ENCODE measurements around the gene MAP3K19.
"Not testable (repeated sequence)": the region's sequence is repeated elsewhere in the genome, so short reads cannot be mapped to it uniquely, and the experiment has no call there.

The MAP3K19 gene

DNA sequence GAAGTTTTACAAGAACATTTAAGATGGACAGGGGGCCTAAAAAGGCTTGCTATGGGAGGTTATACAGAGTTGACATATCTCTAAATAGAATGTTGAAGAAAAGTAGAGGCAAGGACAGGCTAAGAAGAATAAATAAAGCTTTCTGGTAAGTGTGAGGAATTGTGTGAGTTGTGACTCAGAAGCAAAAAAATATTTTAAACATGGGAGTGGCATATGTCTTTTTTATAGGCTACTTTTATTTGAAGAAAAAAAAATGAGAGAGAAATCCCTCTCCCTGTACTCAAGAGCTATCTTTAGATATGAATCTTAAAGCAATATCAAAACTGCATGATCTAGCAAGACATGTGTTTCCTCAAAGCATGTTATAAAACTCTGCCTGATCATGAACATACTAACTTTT, 45.9 kb upstream of the MAP3K19 start:
- in situ Hi-C loops (cut with MboI; ENCODE audit: low sequenced_read_pairs, unreplicated experiment): no loop called here
- no peak for DNase-seq (ENCODE audit: low spot score)
- no peak for TF ChIP-seq CTCF (IDR thresholded peaks at IDR 0.05; ENCODE audit: borderline replicate concordance, control extremely low read depth, extremely low read depth, insufficient read depth, missing control alignments)

GRCh38 chr2:135091681-135092080, 44.4 kb upstream of the MAP3K19 start:
- DNase-seq (ENCODE audit: low spot score): no peak
- in situ Hi-C loops (cut with MboI; ENCODE audit: low sequenced_read_pairs, unreplicated experiment): no loop called here
- TF ChIP-seq CTCF (IDR thresholded peaks at IDR 0.05; ENCODE audit: borderline replicate concordance, control extremely low read depth, extremely low read depth, insufficient read depth, missing control alignments): no peak

- in situ Hi-C loops (cut with MboI; ENCODE audit: low sequenced_read_pairs, unreplicated experiment); DNase-seq (ENCODE audit: low spot score): not testable (repeated sequence)
Measured at GRCh38 chr2:135089597-135089996, 42.4 kb upstream of the MAP3K19 start.

DNA sequence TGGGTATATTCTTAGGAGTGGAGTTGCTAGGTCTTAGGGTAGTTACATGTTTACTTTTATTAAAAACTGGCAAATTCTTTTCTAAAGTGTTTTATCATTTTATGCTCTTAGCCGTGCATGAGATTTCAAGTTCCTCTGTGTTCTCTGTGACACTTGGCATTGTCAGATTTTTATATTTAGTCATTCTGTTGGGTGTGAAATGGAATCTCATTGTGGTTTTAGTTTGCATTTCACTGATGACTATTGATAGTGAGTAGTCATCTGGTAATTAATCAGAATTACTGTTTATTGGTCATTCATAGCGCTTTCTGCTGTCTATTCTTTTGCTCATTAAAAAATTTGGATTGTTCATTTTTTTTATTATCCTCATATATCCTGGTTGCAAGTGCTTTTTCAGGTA, 39.0 kb upstream of the MAP3K19 start:
- DNase-seq (ENCODE audit: low spot score): no peak
- TF ChIP-seq CTCF (IDR thresholded peaks at IDR 0.05; ENCODE audit: borderline replicate concordance, control extremely low read depth, extremely low read depth, insufficient read depth, missing control alignments): no peak
- in situ Hi-C loops (cut with MboI; ENCODE audit: low sequenced_read_pairs, unreplicated experiment): no loop called here

DNA sequence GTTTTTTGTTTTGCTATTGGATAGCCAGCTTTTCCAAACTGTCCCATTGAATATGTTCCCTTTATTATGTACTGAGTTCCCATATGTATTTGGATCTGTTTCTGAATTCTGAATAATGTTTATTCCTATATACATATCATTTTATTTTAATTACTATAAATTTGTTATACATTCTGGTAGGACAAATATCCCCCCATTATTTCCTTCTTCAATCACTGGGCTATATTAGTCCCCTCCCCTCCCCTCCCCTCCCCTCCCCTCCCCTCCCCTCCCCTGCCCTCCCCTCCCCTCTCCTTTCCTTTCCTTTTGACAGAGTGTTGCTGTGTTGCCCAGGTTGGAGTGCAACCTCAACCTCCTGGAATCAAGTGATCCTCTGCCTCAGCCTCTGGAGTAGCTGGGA, 31.2 kb upstream of the MAP3K19 start:
- TF ChIP-seq CTCF (IDR thresholded peaks at IDR 0.05; ENCODE audit: borderline replicate concordance, control extremely low read depth, extremely low read depth, insufficient read depth, missing control alignments): no peak
- no peak for DNase-seq (ENCODE audit: low spot score)
- in situ Hi-C loops (cut with MboI; ENCODE audit: low sequenced_read_pairs, unreplicated experiment): no loop called here

DNA sequence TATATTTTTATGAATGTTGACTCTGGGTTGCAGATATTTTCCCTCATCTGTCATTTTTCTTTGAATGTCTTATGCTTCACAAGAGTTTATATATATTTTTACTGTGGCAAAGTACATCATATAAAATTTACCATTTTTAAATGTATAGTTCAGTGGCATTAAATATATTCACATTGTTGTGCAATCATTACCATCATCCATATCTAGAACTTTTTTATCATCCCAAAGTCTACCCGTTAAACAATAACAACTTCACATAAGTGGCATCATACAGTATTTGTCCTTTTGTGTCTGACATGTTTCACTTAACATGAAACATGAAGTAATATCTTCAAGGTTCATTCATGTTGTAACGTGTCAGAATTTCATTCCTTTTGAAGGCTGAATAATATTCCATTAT, 29.3 kb upstream of the MAP3K19 start:
- no peak for TF ChIP-seq CTCF (IDR thresholded peaks at IDR 0.05; ENCODE audit: borderline replicate concordance, control extremely low read depth, extremely low read depth, insufficient read depth, missing control alignments)
- in situ Hi-C loops (cut with MboI; ENCODE audit: low sequenced_read_pairs, unreplicated experiment): no loop called here
- no peak for DNase-seq (ENCODE audit: low spot score)

DNA sequence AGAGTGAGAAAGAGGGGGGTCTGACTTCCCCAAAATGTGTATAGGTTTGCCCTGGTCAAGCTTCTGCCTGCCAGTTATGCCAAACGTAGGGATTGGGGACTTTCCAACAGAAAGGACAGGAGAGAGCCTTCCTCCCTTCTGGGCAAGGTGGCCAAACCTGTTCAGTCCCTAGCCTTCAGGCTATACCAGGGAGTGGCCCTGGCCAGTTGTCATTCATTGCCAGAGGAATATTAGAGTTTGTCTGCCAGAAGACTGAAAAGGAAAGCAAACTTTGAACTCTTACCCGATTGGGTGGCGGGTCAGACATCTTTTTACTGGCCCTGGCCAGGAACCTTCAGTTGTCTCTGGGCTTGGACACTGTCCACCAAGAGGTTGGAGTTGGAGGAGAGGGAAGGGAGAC, 27.0 kb upstream of the MAP3K19 start:
- DNase-seq (ENCODE audit: low spot score): no peak
- no peak for TF ChIP-seq CTCF (IDR thresholded peaks at IDR 0.05; ENCODE audit: borderline replicate concordance, control extremely low read depth, extremely low read depth, insufficient read depth, missing control alignments)
- in situ Hi-C loops (cut with MboI; ENCODE audit: low sequenced_read_pairs, unreplicated experiment): no loop called here
